ENCODE data around the gene SCMH1.
A peak's percentile ranks its signal among the peaks of the same experiment; 100 is the strongest.

The SCMH1 gene

DNA sequence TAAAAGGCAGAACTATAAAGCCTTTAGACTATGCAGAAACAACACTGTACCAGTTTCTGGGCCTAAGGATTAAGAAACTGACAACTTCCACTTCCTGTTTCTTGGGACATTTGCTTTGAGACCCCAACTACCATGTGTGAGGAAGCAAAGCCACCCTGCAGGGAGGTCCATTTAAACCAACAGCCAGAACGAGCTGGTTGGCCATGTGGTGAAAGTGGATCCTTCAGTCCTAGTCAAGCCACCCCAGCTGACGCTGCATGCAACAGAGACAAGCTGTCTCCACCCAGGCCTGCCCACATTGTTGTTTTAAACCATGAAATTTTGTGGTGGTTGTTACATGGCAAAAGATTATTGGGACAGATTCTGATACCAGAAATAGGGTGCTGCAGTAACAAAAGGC, 188.8 kb downstream of the SCMH1 start:
- Histone ChIP-seq H4K20me1 (ENCODE audit: insufficient read depth, low read length) (no peaks in the 10 kb centered on the region), H3K27ac (ENCODE audit: low read length) (peak overlapping the region; percentile 41; the same call in 1 of the 2 replicates), H3K27me3 (ENCODE audit: low read depth, low read length) (no peaks in the 10 kb centered on the region), H2AFZ (ENCODE audit: low read depth, low read length) (no peak overlapping the region), H3K4me2 (ENCODE audit: low read length) (no peak overlapping the region), H3K4me1 (ENCODE audit: low read length) (peaks cover 7% of the 10 kb centered on the region), H3K9ac (ENCODE audit: low read length) (no peak overlapping the region), H3K4me3 (ENCODE audit: low read length) (no peak overlapping the region), H3K9me3 (ENCODE audit: insufficient read depth, low read length) (no peaks in the 10 kb centered on the region), H3K36me3 (replicated peaks; ENCODE audit: low read depth, low read length) (peaks cover 6% of the 10 kb centered on the region), H3K79me2 (ENCODE audit: low read length) (no peaks in the 10 kb centered on the region)
- TF ChIP-seq CTCF (IDR thresholded peaks at IDR 0.05; ENCODE audit: low read depth, low read length) (no peak), EZH2phosphoT487 (IDR thresholded peaks at IDR 0.05; ENCODE audit: low read depth) (no peak)

GRCh38 chr1:41051022-41051421, 191.1 kb downstream of the SCMH1 start:
- H4K20me1 ChIP-seq (ENCODE audit: insufficient read depth, low read length) = no peaks in the 10 kb centered on the region
- no peak overlapping the region for H3K27ac ChIP-seq (ENCODE audit: low read length)
- peaks cover 7% of the 10 kb centered on the region for H3K4me1 ChIP-seq (ENCODE audit: low read length)
- no peak overlapping the region for H3K4me2 ChIP-seq (ENCODE audit: low read length)
- peaks cover 10% of the 10 kb centered on the region for H3K36me3 ChIP-seq (replicated peaks; ENCODE audit: low read depth, low read length)
- no peaks in the 10 kb centered on the region for H3K27me3 ChIP-seq (ENCODE audit: low read depth, low read length)
- H3K4me3 ChIP-seq (ENCODE audit: low read length) = no peak overlapping the region
- H3K9ac ChIP-seq (ENCODE audit: low read length) = no peak overlapping the region
- TF ChIP-seq EZH2phosphoT487 (IDR thresholded peaks at IDR 0.05; ENCODE audit: low read depth) = no peak
- no peak for TF ChIP-seq CTCF (IDR thresholded peaks at IDR 0.05; ENCODE audit: low read depth, low read length)
- H2AFZ ChIP-seq (ENCODE audit: low read depth, low read length) = no peak overlapping the region
- no peaks in the 10 kb centered on the region for H3K9me3 ChIP-seq (ENCODE audit: insufficient read depth, low read length)
- H3K79me2 ChIP-seq (ENCODE audit: low read length) = no peaks in the 10 kb centered on the region

GRCh38 chr1:41048540-41048939, 193.6 kb downstream of the SCMH1 start:
- Histone ChIP-seq H3K9me3 (ENCODE audit: insufficient read depth, low read length) (no peaks in the 10 kb centered on the region), H3K79me2 (ENCODE audit: low read length) (no peaks in the 10 kb centered on the region), H3K4me2 (ENCODE audit: low read length) (no peak overlapping the region), H2AFZ (ENCODE audit: low read depth, low read length) (no peak overlapping the region), H3K4me1 (ENCODE audit: low read length) (peaks cover 7% of the 10 kb centered on the region), H3K9ac (ENCODE audit: low read length) (no peak overlapping the region), H3K4me3 (ENCODE audit: low read length) (no peak overlapping the region), H4K20me1 (ENCODE audit: insufficient read depth, low read length) (no peaks in the 10 kb centered on the region), H3K27ac (ENCODE audit: low read length) (no peak overlapping the region), H3K36me3 (replicated peaks; ENCODE audit: low read depth, low read length) (peaks cover 12% of the 10 kb centered on the region), H3K27me3 (ENCODE audit: low read depth, low read length) (no peaks in the 10 kb centered on the region)
- TF ChIP-seq CTCF (IDR thresholded peaks at IDR 0.05; ENCODE audit: low read depth, low read length) = no peak
- no peak for TF ChIP-seq EZH2phosphoT487 (IDR thresholded peaks at IDR 0.05; ENCODE audit: low read depth)

DNA sequence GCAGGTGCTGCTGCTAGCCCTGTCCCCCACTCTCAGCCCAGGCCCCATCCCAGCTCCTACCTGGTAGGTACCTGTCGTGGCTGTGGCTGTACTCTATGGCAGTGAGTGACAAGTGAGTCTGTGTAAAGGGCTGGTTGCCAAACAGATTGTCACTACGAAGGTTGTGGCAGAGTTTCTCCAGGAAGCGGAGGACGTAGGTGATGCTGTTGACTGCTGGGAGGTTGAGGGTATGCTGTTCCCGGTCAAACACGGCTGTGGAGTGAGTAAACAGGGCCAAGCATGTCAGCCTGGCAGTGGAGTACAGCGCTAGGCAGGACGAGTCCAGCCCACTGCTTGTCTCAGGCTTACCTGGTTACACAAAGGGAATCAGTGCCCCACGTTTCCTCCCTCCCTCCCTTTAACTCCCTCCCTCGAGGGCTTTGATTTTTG, 195.7 kb downstream of the SCMH1 start:
- no peaks in the 10 kb centered on the region for H3K79me2 ChIP-seq (ENCODE audit: low read length)
- no peak for TF ChIP-seq CTCF (IDR thresholded peaks at IDR 0.05; ENCODE audit: low read depth, low read length)
- no peak for TF ChIP-seq EZH2phosphoT487 (IDR thresholded peaks at IDR 0.05; ENCODE audit: low read depth)
- H3K36me3 ChIP-seq (replicated peaks; ENCODE audit: low read depth, low read length) = peaks cover 10% of the 10 kb centered on the region
- H3K4me1 ChIP-seq (ENCODE audit: low read length) = peaks cover 4% of the 10 kb centered on the region
- no peak overlapping the region for H3K9ac ChIP-seq (ENCODE audit: low read length)
- no peaks in the 10 kb centered on the region for H3K27me3 ChIP-seq (ENCODE audit: low read depth, low read length)
- no peak overlapping the region for H3K4me3 ChIP-seq (ENCODE audit: low read length)
- no peaks in the 10 kb centered on the region for H4K20me1 ChIP-seq (ENCODE audit: insufficient read depth, low read length)
- no peak overlapping the region for H3K27ac ChIP-seq (ENCODE audit: low read length)
- no peaks in the 10 kb centered on the region for H3K9me3 ChIP-seq (ENCODE audit: insufficient read depth, low read length)
- no peak overlapping the region for H3K4me2 ChIP-seq (ENCODE audit: low read length)
- no peak overlapping the region for H2AFZ ChIP-seq (ENCODE audit: low read depth, low read length)

Measured in OCI-LY3 (cell line).